Measurements from ENCODE around the gene BLOC1S1.

The BLOC1S1 gene

GRCh38 chr12:55729819-55730818, 14.3 kb downstream of the BLOC1S1 start:
- DNase-seq (ENCODE audit: low read depth in 2 of 2): peak; percentile 71 to 73
- peak overlapping the region; percentile 66 to 94 for H3K4me3 ChIP-seq (replicated peaks in 1 of 2; ENCODE audit: low read depth in 2 of 2, low read length in 2 of 2)
- no peak for TF ChIP-seq CTCF (IDR thresholded peaks at IDR 0.05; ENCODE audit: low read depth, low read length)

- no peak overlapping the region for H3K4me3 ChIP-seq (replicated peaks in 1 of 2; ENCODE audit: low read depth in 2 of 2, low read length in 2 of 2)
- TF ChIP-seq CTCF (IDR thresholded peaks at IDR 0.05; ENCODE audit: low read depth, low read length): no peak
- no peak for DNase-seq (ENCODE audit: low read depth in 2 of 2)
Measured at GRCh38 chr12:55732288-55732687, 16.4 kb downstream of the BLOC1S1 start.

- DNase-seq (ENCODE audit: low read depth in 2 of 2): no peak
- no peak for TF ChIP-seq CTCF (IDR thresholded peaks at IDR 0.05; ENCODE audit: low read depth, low read length)
- no peak overlapping the region for H3K4me3 ChIP-seq (replicated peaks in 1 of 2; ENCODE audit: low read depth in 2 of 2, low read length in 2 of 2)
Measured at GRCh38 chr12:55733021-55733555, 17.2 kb downstream of the BLOC1S1 start.

- H3K4me3 ChIP-seq (replicated peaks in 1 of 2; ENCODE audit: low read depth in 2 of 2, low read length in 2 of 2): no peak overlapping the region
- DNase-seq (ENCODE audit: low read depth in 2 of 2): no peak
- TF ChIP-seq CTCF (IDR thresholded peaks at IDR 0.05; ENCODE audit: low read depth, low read length): no peak
Measured at GRCh38 chr12:55733858-55734257, 18.0 kb downstream of the BLOC1S1 start.

- H3K4me3 ChIP-seq (replicated peaks in 1 of 2; ENCODE audit: low read depth in 2 of 2, low read length in 2 of 2): no peak overlapping the region
- no peak for DNase-seq (ENCODE audit: low read depth in 2 of 2)
- no peak for TF ChIP-seq CTCF (IDR thresholded peaks at IDR 0.05; ENCODE audit: low read depth, low read length)
Measured at GRCh38 chr12:55734595-55734994, 18.7 kb downstream of the BLOC1S1 start.

GRCh38 chr12:55736076-55736475, 20.2 kb downstream of the BLOC1S1 start:
- no peak overlapping the region for H3K4me3 ChIP-seq (replicated peaks in 1 of 2; ENCODE audit: low read depth in 2 of 2, low read length in 2 of 2)
- DNase-seq (ENCODE audit: low read depth in 2 of 2): no peak
- TF ChIP-seq CTCF (IDR thresholded peaks at IDR 0.05; ENCODE audit: low read depth, low read length): no peak
